DMS79 (cell line): ENCODE results near the gene SLC9A8.

Source experiments
- DNase-seq: peaks from one replicate; lab custom pipeline; 2025; lab: John Stamatoyannopoulos, UW

The SLC9A8 gene

DNA sequence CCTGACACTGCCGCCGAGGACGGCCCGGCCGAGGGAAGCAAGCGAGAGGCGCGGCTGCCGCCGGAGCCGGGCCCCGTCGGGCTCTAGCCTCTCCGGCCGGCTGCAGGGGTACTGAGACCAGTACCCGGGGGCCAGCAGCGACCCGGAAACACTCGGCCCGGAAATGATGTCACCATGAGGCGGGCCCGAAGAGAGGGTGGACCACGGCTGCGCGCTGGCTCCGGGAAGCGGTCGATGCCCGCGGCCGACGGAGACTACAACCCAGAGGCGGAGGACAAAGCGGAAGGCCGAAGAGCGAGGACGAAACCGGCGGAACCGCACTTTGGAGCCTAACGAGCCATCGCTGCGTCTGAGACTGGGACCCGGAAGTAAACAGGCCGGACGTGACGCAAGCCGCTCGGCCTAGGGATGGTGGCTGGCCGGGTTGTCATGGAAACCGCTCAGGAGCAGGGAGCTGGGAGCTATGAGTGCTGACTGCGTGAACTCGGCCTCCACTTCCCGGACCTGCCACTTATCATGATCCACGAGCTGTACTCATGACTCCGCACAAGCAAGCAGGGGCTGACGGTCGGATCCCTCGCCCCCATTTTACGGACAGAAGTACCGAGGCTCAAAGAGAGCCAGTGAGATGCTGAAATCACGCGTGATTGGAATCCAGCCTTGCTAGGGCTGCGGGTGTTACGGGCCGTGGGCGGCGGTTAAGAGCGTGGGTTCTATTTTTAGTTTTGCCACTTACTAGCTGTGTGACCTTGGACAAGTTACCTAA is 102.9 kb downstream of the SLC9A8 start, which contains the start of gene SPATA2:
TSS of gene SPATA2 (minus strand) at position 150 of the 766 bp plus-strand sequence. CDS start 7,039 bp downstream, outside the sequence.
- peak; percentile 88 for DNase-seq

DNA sequence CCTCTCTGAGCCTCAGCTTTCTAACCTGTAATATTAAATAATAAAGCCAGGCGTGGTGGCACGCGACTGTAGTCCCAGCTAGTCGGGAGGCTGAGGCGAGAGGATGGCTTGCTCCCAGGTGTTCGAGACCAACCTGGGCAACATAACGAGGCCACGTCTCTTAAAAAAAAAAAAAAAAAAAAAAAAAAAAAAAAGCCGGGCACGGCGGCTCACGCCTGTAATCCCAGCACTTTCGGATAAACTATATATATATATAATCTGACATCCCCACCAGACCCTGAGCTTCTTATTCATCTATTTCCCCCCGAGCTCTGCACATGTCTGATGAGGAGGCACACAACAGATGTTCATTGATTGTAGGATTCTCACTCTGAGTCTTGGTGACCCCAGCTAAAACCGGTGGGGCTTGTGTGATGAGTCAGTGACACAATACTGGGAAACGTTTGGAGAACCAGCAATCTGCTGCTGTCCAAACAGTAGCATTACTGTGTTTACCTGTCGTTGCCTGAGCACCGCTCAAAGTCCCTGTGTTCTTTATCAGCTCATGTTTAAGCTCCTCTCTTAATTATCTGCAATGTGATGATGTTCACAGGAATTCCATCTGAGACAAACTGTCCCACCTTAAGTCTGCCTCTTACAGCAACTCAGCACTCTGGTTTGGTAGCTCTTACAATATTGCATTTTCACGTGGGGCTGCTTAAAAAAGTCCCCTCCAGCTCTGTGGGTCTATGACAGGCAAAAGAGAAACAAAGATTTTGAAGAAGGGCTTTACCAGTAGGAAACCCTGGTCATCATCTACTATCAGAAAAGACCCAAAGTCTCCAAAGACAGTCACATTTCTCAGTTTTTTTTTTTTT is 103.7 kb downstream of the SLC9A8 start:
- DNase-seq = no peak

DNA sequence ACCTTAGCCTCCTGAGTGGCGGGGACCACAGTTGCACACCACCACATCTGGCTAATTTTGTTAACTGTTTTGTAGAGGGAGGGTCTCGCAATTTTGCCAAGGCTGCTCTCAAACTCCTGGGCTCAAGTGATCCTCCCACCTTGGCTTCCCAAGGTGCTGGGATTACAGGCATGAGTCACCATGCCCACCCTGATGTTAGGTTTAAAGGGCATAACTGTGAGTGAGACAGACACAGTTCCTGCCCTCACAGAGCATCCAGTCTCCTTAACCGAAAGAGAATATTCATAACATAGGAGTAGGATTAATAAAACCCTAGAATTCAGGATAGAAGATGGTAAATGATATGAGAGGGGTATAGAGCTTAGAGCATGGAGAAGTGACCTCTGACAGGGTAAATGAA is 105.8 kb downstream of the SLC9A8 start:
- DNase-seq = no peak

DNA sequence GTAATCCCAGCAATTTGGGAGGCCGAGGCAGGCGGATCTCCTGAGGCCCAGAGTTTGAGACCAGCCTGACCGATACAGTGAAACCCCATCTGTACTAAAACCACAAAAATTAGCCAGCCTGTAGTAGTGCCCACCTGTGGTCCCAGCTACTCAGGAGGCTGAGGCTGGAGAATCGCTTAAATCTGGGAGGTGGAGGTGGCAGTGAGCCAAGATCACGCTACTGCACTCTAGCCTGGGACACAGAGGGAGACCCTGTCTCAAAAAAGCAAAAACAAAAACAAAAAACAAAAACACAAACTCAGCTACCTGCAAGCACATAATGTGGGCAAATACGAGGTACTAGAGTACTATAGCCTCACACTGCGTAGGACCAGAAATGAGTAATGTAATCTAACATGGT is 106.4 kb downstream of the SLC9A8 start:
- DNase-seq = no peak

DNA sequence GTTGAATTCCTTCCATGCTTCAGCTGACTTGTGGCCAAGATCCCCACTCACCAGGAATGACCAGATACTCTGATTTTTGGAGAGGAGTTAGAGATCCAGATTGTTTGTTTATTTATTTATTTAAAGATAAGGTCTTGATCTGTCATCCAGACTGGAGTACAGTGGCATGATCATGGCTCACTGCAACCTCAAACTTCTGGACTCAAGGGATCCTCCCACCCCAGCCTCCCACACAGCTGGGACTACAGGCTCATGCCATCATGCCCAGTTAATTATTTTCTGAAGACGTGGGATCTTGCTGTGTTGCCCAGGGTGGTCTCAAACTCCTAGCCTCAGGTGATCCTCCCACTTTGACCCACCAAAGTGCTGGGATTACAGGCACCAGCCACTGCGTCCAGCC is 106.8 kb downstream of the SLC9A8 start:
- no peak for DNase-seq

DNA sequence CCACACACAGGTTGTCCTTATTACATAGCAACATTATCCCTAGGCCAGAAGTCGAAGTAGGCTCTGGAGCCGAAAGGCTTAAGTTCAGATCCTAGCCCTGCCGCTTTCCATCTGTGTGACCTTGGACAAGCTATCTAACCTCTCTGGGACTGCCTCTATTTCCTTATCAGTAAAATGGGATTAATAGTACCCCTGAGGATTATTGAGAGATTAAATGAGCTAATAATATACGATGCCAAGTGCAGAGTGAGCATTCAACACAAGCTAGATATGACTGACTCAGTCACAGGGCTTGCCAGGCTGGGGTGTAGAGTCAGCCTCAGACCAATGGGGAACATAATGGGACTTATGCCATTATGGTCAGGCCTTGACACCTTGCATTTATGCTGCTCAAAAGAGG is 111.6 kb downstream of the SLC9A8 start:
- no peak for DNase-seq

DNA sequence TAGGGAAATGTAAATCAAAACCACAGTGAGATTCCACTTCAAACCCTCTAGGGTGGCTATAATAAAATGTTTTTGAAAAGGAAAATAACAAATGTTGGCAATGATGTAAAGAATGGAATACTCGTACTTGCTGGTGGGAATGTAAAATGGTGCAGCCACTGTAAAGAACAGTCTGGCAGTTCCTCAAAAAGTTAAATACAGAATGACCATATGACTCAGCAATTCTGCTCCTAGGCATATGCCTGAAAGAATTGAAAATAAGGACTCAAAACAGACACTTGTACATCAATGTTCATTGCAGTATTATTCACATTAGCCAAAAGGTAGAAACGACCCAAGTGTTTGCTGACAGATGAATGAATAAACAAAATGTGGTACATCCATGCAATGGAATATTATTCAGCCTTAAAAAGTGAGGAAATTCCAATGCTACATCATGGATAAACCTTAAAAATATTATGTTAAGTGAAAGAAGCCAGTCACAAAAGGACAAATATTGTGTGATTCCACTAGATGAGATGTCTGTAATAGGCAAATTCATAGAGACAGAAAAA is 113.3 kb downstream of the SLC9A8 start:
- DNase-seq = no peak

DNA sequence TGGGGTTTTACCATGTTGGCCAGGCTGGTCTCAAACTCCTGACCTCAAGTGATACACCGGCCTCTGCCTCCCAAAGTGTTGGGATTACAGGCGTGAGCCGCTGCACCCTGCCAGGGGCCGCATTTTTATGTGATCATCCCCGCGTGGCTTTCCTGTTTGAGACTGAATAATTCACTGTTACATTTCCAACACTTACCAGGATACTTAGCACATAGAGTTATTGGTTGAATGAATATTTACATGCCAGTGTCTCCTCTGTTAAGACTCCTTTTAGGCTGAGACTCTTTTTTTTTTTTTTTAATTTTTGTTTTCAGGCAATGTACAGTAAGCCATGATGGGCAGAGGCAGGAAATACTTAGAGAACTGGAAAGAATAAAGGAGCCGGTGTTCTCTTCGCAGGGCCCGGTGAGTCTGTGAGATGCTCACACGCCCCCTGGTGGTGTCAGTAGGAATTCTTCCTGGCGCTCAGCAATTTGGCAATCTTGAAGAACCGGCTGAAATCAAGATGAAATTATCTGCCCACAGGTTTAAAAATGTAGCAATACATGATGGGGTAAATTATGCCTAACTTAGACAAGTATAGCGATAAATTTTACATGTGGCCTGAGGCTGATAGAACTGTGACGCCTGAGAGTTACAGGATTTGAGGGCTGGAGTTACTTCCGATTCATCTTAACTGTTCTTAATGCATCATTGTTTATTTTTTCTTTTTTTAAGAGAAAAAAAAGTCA is 115.9 kb downstream of the SLC9A8 start:
- DNase-seq = peak; percentile 49

DNA sequence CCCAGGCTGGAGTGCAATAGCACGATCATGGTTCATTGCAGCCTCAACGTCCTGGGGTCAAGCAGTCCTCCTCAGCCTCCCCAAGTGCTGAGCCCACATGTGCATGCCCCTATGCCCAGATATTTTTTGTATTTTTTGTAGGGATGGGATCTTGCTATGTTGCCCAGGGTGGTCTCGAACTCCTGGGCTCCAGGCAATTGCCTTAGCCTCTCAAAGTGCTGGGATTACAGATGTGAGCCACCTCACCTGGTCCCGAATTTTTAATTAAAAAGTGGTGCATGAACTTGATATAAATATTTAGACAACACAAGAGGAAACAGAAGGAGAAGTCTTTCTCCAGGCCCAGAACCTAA is 116.5 kb downstream of the SLC9A8 start:
- no peak for DNase-seq

DNA sequence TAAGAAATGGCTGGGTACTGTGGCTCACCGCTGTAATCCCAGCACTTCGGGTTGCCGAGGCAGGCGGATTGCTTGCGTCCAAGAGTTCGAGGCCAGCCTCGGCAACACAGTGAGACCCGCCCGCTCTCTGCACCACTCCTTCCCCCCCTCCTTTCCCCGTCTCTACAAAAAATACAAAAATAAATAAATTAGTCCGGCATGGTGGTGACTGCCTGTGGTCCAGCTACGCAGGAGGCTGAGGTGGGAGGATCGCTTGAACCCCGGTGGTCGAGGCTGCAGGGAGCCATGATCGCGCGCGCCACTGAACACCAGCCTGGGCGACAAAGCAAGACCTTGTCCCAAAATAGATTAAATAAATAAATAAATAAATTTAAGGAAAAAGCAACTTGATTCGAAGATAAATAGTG is 123.1 kb downstream of the SLC9A8 start:
- no peak for DNase-seq

DNA sequence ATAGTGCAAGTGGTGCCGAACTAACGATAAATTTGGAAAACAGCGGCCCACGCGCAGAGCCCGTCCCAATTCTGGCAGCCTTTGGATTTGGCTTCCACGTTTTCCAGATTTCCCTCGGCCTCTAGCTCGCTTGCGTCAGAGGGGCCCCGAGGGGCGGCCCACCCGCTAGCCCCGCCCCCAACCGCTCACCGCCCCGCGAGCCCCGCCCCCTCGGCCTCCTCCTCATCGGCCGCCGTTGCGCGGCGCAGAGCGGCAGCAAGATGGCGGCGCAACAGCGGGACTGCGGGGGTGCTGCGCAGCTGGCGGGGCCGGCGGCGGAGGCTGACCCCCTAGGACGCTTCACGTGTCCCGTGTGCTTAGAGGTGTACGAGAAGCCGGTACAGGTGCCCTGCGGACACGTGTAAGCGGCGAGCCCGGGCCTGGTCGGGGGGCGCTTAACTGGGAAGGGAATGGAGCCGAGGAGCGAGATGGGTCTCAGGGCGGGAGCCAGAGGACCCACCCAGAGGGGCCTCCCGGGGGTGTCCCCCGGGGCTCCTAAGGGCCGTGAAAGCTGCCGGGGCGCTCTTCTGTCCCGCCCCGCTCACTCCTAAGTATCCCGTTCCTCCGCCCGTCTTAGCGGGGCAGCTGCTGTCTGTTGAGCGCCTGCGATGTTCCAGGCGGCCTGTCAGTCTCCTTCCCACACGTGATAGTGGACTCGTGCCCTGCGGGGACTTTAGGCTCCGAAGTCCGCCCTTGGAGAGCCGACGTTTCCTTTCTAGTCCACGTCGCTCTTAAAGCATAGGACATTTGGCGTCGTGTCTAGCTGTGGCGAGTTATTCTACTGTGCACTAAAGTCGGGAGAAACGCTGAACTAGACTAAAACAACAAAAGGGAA is 123.8 kb downstream of the SLC9A8 start, which contains the start of gene RNF114:
TSS of gene RNF114 (plus strand) at position 245 of the 874 bp plus-strand sequence. CDS start at position 261, 16 bp downstream.
- DNase-seq = peak; percentile 87

DNA sequence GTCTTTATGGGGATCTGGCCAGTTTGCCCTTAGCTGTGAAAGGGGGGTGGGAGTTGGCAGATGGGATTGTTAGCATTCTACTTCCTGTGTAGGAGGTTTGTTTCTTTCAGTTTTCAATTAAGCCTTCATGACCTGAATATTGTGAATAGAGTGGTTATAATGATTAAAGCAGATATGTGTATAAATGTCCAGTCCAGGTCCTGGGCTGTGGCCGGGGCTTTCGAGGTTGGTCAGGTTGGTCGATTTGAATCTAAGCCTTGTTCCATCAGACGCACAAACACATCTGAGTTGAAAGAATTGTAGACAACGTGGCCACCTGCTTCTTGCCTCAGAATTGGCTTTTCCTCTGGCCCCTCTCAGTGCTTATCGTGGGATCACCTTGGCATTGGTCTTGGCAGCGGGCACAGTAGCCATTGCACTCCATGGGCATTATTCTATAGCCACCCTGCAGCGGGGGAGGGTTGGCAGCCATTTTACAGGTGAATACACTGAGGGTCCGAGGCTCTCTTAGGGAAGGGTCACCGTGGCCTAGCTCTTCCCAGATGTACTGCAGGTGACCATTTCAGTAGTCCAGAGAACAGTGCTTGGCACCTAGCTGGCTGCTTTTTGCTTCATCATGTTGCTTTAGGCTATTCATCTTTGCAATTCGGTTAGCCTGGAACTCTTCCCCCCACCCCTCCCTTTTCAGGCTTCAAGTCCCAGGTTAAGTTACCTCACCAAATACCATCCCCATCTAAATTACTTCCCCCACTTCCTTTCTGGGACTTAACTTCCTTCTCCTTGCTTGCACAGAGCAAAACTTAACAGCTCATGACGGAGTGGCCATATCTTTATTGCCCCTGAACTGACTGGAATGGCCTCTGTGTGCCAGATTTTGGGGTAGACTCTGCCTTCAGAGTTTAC is 124.7 kb downstream of the SLC9A8 start:
- DNase-seq = no peak

DNA sequence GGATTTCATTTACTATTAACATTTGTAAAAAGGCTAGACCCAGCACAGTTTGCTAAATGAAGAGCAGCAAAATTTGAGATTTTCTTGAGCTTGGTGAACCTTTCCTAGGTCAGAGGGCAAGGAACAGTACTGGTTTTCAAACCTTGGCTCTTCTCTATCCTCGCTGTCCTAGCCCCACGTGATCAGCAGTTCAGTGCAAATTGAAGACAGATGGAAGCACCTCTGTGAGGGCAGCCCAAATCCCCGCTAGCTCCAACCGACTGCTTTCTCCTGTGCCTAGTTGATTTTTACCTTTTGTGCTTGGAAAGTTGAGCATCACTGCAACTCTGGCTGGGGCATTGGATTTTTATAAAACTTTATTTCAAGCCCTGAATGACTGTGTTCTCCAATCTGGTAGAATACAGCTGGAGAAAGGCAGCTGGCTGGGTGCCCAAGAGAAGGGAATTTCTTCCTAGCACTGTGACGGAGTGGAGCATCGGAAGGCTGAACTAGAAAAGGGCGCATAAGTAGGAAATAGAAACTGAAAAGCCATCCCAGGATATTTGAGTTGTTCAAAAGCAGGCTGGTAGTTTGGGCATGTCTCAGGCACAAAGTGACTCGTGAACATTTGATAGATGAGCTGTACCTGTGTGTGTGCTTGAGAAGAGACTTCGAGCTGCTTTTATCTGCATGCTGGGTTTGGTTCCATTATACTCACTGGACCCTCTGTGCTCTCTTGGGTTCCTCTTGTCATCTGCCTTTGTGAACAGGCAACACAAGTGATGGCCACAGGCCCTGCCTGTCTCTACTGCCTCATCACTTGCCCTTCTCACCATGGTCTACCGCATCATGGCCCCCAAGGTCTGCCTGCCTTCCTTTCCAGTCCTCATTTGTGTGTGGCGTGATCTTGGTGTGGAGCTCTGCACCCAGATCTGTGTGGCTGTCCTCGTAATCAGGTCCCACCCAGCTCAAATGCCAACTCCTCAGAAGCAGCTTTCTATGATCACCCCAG is 125.8 kb downstream of the SLC9A8 start:
- no peak for DNase-seq

DNA sequence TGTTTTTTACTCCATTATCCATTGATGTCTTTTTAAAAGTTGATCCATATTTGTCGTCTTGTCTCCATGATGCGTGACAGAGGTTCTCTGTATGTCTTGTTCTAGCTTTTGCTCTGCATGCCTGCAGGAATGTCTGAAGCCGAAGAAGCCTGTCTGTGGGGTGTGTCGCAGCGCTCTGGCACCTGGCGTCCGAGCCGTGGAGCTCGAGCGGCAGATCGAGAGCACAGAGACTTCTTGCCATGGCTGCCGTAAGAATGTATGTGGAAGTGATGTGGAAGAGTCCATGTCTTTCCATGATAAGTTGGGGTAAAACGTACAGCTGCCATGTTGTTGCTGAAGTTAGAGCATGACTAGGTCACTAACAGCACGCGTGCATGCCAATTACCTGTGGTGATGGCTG is 128.8 kb downstream of the SLC9A8 start:
- DNase-seq = no peak
